ENCODE results near the gene MESP1. TPM values are rescaled to one million over a fixed set of nuclear protein-coding genes. Genes with fewer than 3 reads are reported as not detected.

Gene MESP1
- total and polyA plus RNA-seq, 2 of the 13 experiments (the other 11 are each of a cell fraction or from before 2014, with no cell fraction given): not detected

GRCh38 chr15:89704411-89704810 lies 46.6 kb downstream of the MESP1 start:
- Histone ChIP-seq H3K9ac (ENCODE audit: insufficient read depth, low read depth, low read length) (no peak overlapping the region), H3K9me3 (ENCODE audit: low read length) (no peaks in the 10 kb centered on the region), H3K4me3 (replicated peaks in 1 of 3; ENCODE audit: insufficient read depth in 1 of 3, low read depth in 2 of 3, low read length in 3 of 3) (no peak overlapping the region), H3K36me3 (replicated peaks in 1 of 2; ENCODE audit: control insufficient read depth in 1 of 2, insufficient read depth in 2 of 2, low read length in 2 of 2) (no peaks in the 10 kb centered on the region), H3K27me3 (ENCODE audit: control insufficient read depth in 1 of 2, insufficient read depth in 2 of 2, low read length in 2 of 2) (peaks cover 0 to 13% of the 10 kb centered on the region in 2 experiments; a peak in 2 of 5 replicates), H2AFZ (ENCODE audit: low read length) (no peak overlapping the region), H3K79me2 (ENCODE audit: insufficient read depth, low read length) (no peaks in the 10 kb centered on the region), H3K4me2 (ENCODE audit: low read depth, low read length) (no peak overlapping the region), H3K27ac (ENCODE audit: extremely low read length, insufficient read depth, low read length) (no peak overlapping the region), H4K20me1 (ENCODE audit: insufficient read depth, low read length) (no peaks in the 10 kb centered on the region), H3K4me1 (ENCODE audit: insufficient read depth, low read length) (no peaks in the 10 kb centered on the region)
- DNase-seq (ENCODE audit: low spot score) (no peak), ATAC-seq (no peak), FAIRE-seq (no peak)
- in situ Hi-C loops (cut with HindIII; ENCODE audit: extremely low pct_ligation_motif_present, low pct_unique_long_range_greater_than_20kb) (no loop called here), intact Hi-C loops (cut with micrococcal nuclease; ENCODE audit: unreplicated experiment) (no loop called here)
- no TSS peak for BruUV-seq (replicated peaks)
- CTCF ChIA-PET (ENCODE audit: low intra/inter-chr PET ratio, low total read pairs): no interaction called here
- POLR2A ChIA-PET: no interaction called here
- TF ChIP-seq ATF7 (IDR thresholded peaks at IDR 0.05) (peak; percentile 86), ATF7 (CRISPR knock-in tag; IDR thresholded peaks at IDR 0.05) (no peak), ATF5 (CRISPR knock-in tag; IDR thresholded peaks at IDR 0.05; ENCODE audit: low read depth) (no peak)

Small RNA genes within 50 kb of the gene (small RNA-seq; reads per million reads assigned to genes)
- 0 reads per million in 3 experiments for gene RNU6-132P (ENCODE audit: insufficient read depth in 2 of 3, insufficient read length in 3 of 3, low read depth in 2 of 3, low replicate concordance in 1 of 3)

Other genes starting within 250 kb of the MESP1 start
- gene TICRR, start 175.8 kb downstream of the MESP1 start, total RNA-seq (2016; rRNA removed; fragmentation: Illumina TruSeq; extraction: Trizol): 14.3 and 14.8 TPM in 2 replicates
- 3.3 and 4.1 TPM in 2 replicates for gene TICRR, start 175.8 kb downstream of the MESP1 start, polyA plus RNA-seq (2011; rRNA removed)
- 4.4 and 6.2 TPM in 2 replicates for gene KIF7, start 95.8 kb downstream of the MESP1 start, total RNA-seq (2016; rRNA removed; fragmentation: Illumina TruSeq; extraction: Trizol)
- 1.5 and 2.2 TPM in 2 replicates for gene KIF7, start 95.8 kb downstream of the MESP1 start, polyA plus RNA-seq (2011; rRNA removed)
- gene PLIN1, start 71.9 kb downstream of the MESP1 start, total RNA-seq (2016; rRNA removed; fragmentation: Illumina TruSeq; extraction: Trizol): 0.73 and 1.2 TPM in 2 replicates
- gene PLIN1, start 71.9 kb downstream of the MESP1 start, polyA plus RNA-seq (2011; rRNA removed): 0.74 and 0.78 TPM in 2 replicates
- 13.9 and 15.1 TPM in 2 replicates for gene PEX11A, start 60.5 kb downstream of the MESP1 start, total RNA-seq (2016; rRNA removed; fragmentation: Illumina TruSeq; extraction: Trizol)
- 9.9 and 10.2 TPM in 2 replicates for gene PEX11A, start 60.5 kb downstream of the MESP1 start, polyA plus RNA-seq (2011; rRNA removed)
- not detected in 2 replicates for gene WDR93, start 60.4 kb downstream of the MESP1 start, total RNA-seq (2016; rRNA removed; fragmentation: Illumina TruSeq; extraction: Trizol)
- 0.07 and 0.08 TPM in 2 replicates for gene WDR93, start 60.4 kb downstream of the MESP1 start, polyA plus RNA-seq (2011; rRNA removed)
- not detected in 2 replicates for gene MESP2, start 25.1 kb upstream of the MESP1 start, total RNA-seq (2016; rRNA removed; fragmentation: Illumina TruSeq; extraction: Trizol)
- not detected in 2 replicates for gene MESP2, start 25.1 kb upstream of the MESP1 start, polyA plus RNA-seq (2011; rRNA removed)
- gene ANPEP, start 63.6 kb upstream of the MESP1 start, total RNA-seq (2016; rRNA removed; fragmentation: Illumina TruSeq; extraction: Trizol): 34.6 and 60.4 TPM in 2 replicates
- 91.6 and 133 TPM in 2 replicates for gene ANPEP, start 63.6 kb upstream of the MESP1 start, polyA plus RNA-seq (2011; rRNA removed)
- gene AP3S2, start 142.7 kb upstream of the MESP1 start, total RNA-seq (2016; rRNA removed; fragmentation: Illumina TruSeq; extraction: Trizol): 44.4 and 69.5 TPM in 2 replicates
- 16.5 and 17.6 TPM in 2 replicates for gene AP3S2, start 142.7 kb upstream of the MESP1 start, polyA plus RNA-seq (2011; rRNA removed)
- 5.0 and 5.3 TPM in 2 replicates for gene ARPIN, start 161.7 kb upstream of the MESP1 start, total RNA-seq (2016; rRNA removed; fragmentation: Illumina TruSeq; extraction: Trizol)
- 2.8 and 2.9 TPM in 2 replicates for gene ARPIN, start 161.7 kb upstream of the MESP1 start, polyA plus RNA-seq (2011; rRNA removed)

Data from HepG2 (cell line).